Endometrium (tissue), 2 donors: Measurements from ENCODE around the gene ZBED3.

Source experiments
- FAIRE-seq: peaks from 2 replicates; lab custom pipeline; 2012; peaks lifted over from hg19 to GRCh38; lab: Jason Lieb, UNC
- donor health status: control.
- donor health status: control.

ZBED3 gene

GRCh38 chr5:77076961-77077828, 9.9 kb downstream of the ZBED3 start:
- FAIRE-seq, result no peak

GRCh38 chr5:77074745-77075144, 12.3 kb downstream of the ZBED3 start:
- no peak for FAIRE-seq

- FAIRE-seq, result no peak
These were observed 13.4 kb downstream of the ZBED3 start for GRCh38 chr5:77073667-77074066.

- no peak for FAIRE-seq
These were observed 20.2 kb downstream of the ZBED3 start for GRCh38 chr5:77066823-77067442.

- no peak for FAIRE-seq
These were observed 20.9 kb downstream of the ZBED3 start for GRCh38 chr5:77066184-77066583.

GRCh38 chr5:77065256-77065655, 21.8 kb downstream of the ZBED3 start:
- no peak for FAIRE-seq

- FAIRE-seq, result no peak
These were observed 23.0 kb downstream of the ZBED3 start for GRCh38 chr5:77064040-77064439.

- FAIRE-seq, result no peak
These were observed 40.5 kb downstream of the ZBED3 start for GRCh38 chr5:77046416-77047073.

- no peak for FAIRE-seq
These were observed 51.1 kb downstream of the ZBED3 start for GRCh38 chr5:77035950-77036349.

- FAIRE-seq, result no peak
These were observed 53.7 kb downstream of the ZBED3 start for GRCh38 chr5:77033338-77033737.

GRCh38 chr5:77032635-77033034, 54.5 kb downstream of the ZBED3 start:
- FAIRE-seq, result no peak

GRCh38 chr5:77031891-77032290, 55.2 kb downstream of the ZBED3 start:
- no peak for FAIRE-seq

- peak; percentile 90 for FAIRE-seq
These were observed 56.7 kb downstream of the ZBED3 start, which contains the start of gene AGGF1 for GRCh38 chr5:77030097-77031071. Gene AGGF1 (plus strand): TSS chr5:77030404. CDS start chr5:77030767, 363 bp downstream.

GRCh38 chr5:77029376-77029885, 57.7 kb downstream of the ZBED3 start:
- FAIRE-seq, result no peak

- no peak for FAIRE-seq
These were observed 58.3 kb downstream of the ZBED3 start for GRCh38 chr5:77028631-77029375.

- FAIRE-seq, result no peak
These were observed 62.6 kb downstream of the ZBED3 start for GRCh38 chr5:77024490-77024889.

GRCh38 chr5:77022511-77023417, 64.3 kb downstream of the ZBED3 start:
- no peak for FAIRE-seq
